WI38 (cell line): ENCODE data around the gene SEPHS2.
"Not testable (repeated sequence)": the region's sequence is repeated elsewhere in the genome, so short reads cannot be mapped to it uniquely, and the experiment has no call there.

Experiments
- H3K4me3 ChIP-seq: 2 replicates; pipeline ENCODE4 v1.5.1; 2011; ENCODE audit warnings: low read depth, mild to moderate bottlenecking, control low read depth, low read length
- TF ChIP-seq, protein P1 (sequence below): IDR thresholded peaks from 2 replicates; pipeline ENCODE4 v1.5.1; 2012; ENCODE audit warnings: low read depth, mild to moderate bottlenecking, control low read depth, low read length

Gene SEPHS2

DNA sequence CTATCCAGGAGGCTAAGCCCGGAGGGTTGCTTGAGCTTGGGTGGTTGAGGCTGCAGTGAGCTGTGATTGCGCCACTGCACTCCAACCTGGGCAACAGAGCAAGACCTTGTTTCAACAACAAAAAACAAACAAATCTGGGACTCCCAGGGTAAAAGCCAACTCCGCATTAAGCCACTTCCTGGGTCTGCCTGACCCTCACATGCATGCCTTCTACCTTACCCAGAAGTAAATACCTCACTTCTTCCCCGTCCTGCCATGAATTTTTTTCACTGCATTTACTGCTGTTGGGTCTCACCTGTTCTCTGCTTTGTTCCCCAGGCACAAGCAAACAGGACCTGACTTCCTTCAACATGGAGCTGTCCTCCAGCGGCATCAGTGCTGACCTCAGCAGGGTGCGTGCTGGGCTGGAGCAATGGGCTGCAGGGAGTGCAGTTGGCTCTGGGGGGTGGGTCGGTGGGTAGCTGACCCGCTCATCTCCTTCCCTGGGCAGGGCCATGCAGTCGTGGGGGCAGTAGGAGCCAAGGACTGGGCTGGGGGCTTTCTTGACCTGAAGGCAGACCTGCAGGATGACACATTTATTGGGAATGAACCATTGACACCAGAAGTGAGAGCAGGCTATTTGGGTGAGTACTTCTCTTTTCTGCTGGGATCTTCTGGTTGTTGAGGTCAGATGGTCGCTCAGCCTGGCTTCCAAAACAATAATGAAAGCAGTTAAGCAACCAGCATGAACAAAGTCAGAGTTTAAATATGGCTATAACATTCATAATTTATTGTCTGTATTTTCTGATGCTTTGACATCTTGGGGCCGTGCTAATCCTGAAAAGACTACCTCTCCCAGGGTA is 43.3 kb upstream of the SEPHS2 start:
- TF ChIP-seq, protein P1, sequence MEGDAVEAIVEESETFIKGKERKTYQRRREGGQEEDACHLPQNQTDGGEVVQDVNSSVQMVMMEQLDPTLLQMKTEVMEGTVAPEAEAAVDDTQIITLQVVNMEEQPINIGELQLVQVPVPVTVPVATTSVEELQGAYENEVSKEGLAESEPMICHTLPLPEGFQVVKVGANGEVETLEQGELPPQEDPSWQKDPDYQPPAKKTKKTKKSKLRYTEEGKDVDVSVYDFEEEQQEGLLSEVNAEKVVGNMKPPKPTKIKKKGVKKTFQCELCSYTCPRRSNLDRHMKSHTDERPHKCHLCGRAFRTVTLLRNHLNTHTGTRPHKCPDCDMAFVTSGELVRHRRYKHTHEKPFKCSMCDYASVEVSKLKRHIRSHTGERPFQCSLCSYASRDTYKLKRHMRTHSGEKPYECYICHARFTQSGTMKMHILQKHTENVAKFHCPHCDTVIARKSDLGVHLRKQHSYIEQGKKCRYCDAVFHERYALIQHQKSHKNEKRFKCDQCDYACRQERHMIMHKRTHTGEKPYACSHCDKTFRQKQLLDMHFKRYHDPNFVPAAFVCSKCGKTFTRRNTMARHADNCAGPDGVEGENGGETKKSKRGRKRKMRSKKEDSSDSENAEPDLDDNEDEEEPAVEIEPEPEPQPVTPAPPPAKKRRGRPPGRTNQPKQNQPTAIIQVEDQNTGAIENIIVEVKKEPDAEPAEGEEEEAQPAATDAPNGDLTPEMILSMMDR = no peak
- no peak overlapping the region for H3K4me3 ChIP-seq

DNA sequence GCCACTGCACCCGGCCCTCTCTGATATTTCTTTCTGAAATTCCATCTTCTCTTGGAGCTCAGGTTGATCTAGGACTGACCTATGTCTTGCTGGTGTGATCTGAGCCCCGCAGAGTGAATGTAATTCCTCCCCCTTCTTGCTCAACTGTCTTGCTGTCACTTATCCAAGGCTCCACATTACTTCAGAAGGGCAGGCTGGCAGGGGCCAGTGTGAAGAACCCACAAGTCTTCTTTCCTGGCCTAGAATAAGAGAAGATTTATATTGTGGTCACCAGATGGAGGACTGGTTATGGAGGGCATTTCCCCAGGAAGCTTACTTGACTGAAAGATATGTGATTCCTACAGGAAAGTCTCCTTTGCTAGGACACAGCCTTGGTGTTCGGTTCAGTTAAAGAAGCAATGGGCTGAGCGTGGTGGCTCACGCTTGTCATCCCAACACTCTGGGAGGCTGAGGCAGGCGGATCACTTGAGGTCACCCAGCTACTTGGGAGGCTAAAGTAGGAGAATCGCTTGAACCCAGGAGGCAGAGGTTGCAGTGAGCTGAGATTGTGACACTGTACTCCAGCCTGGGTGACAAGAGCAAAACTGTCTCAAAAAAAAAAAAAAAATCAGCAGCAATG is 40.3 kb upstream of the SEPHS2 start:
- H3K4me3 ChIP-seq = no peak overlapping the region
- TF ChIP-seq, protein P1 = no peak

DNA sequence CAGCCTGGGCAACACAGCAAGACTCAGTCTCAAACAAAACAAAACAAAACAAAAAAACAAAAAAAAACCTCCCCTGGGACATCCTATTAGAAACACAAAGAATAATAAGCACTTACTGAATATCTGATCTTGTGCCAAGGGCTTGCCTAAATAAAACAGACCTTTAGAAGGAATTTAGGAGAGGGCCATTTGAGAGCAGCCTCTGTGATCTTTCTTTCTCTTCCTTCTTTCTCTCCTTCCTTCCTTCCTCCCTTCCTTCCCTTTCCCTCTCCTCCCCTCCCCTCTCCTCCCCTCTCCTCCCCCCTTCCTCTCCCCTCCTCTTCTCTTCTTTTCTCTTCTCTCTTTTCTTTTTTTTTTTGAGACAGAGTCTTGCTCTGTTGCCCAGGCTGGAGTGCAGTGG is 39.2 kb upstream of the SEPHS2 start:
- TF ChIP-seq, protein P1 = no peak
- H3K4me3 ChIP-seq = no peak overlapping the region

DNA sequence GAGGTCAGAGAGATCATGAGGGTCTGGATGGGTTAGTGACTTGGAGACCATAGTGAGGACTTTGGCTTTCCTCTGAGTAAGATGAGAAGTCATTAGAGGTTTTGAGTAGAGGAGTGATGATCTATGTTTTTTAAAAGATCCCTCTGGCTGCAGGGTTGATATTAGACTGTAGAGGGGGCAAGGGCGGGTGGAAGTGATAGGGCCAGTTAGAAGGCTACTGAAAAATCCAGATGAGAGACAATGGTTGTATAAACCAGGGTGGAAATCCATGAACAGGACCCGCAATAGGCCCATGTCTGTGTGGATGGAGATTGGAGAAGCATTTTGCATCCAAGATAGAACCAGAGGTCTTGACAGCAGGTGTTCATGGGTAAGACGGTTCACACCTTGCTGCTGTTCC is 36.7 kb upstream of the SEPHS2 start:
- H3K4me3 ChIP-seq = no peak overlapping the region
- TF ChIP-seq, protein P1 = no peak

DNA sequence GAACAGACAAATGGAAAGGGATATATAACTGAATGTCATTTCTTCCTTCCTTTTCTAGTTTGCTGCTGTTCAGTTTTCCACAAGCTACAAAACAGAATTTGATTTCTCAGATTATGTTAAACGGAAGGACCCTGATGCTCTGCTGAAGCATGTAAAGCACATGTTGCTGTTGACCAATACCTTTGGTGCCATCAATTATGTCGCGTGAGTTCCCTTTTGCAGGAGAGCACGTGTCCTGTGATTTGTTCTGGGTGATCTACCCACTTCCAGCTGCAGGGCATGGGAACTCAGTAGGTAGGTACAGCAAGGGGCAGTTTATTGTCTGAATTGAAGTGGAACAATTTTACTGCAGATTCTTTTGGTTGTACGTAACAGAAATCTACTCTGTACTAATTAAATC is 35.7 kb upstream of the SEPHS2 start:
- no peak overlapping the region for H3K4me3 ChIP-seq
- TF ChIP-seq, protein P1 = no peak

DNA sequence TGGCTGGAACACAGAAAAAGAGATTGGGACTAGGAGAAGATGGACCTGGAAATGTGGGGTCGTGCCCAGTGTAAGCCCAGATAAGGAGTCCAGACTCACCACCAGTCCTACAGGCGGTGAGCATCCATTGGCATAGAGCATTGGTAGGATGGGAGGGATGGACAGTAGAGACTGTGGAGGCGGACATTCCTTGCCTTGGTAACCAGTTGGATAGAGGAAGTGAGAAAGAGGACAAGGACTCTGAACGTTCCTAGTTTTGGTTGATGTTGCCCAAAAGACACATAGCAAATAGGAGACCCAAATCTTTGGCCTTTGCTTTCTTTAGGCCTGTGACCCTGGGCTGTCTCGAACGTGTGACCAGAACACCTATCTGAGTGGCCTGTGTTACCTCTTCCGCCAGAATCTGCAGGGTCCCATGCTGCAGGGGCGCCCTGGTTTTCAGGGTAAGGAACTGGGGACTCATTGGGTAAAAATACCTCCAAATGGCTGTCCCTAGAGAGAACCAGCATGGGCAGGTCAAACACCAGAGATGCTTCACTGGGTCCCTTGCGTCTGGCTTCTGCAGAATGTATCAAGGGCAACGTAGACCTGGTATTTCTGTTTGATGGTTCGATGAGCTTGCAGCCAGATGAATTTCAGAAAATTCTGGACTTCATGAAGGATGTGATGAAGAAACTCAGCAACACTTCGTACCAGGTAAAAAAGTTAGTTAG is 33.2 kb upstream of the SEPHS2 start:
- TF ChIP-seq, protein P1 = no peak
- no peak overlapping the region for H3K4me3 ChIP-seq

DNA sequence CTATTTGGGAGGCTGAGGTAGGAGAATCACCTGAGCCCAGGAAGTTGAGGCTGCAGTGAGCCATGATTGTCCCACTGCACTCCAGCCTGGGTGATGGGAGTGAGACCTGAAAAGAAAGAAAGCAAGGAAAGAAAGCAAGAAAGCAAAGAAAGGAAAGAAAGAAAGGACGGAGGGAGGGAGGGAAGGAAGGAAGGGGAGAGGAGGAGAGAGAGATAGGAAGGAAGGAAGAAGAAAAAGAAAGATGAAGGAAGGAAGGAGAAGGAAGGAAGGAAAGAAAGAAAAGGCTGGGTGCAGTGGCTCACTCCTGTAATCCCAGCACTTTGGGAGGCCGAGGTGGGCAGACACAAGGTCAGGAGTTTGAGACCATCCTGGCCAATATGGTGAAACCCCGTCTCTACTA is 32.1 kb upstream of the SEPHS2 start:
- H3K4me3 ChIP-seq = not testable (repeated sequence)
